Natural killer cell (primary cell): ENCODE data around the gene ANKRD28. TPM values are rescaled to one million over a fixed set of nuclear protein-coding genes. Genes with fewer than 3 reads are reported as not detected.

Source experiments
- ATAC-seq, 3 donors: fragments of 150-1000 bp in 2 of 3; fragments of 200-7000 bp in 1 of 3; cut with Tn5 transposase; 1 replicate in 1 of 3; 2 replicates in 2 of 3; pipeline ENCODE4 v1.10.0; 2021; ENCODE audit warnings: mild to moderate bottlenecking in 2 of 3, moderate library complexity in 2 of 3
- DNase-seq, 2 donors: peaks; one replicate each; pipeline versions ENCODE4 v3.0.0 to v3.0.0-alpha.2; 2013 to 2021; ENCODE audit warnings: mixed read lengths in 1 of 2
- H3K27ac ChIP-seq: one replicate; pipeline ENCODE4 v1.5.1; 2013; ENCODE audit warnings: mild to moderate bottlenecking, low read length
- H3K27me3 ChIP-seq: one replicate; pipeline ENCODE4 v1.6.1; 2013; ENCODE audit warnings: low read length; ENCODE audit not compliant: control insufficient read depth, insufficient read depth
- H3K36me3 ChIP-seq: one replicate; pipeline ENCODE4 v1.6.1; 2013; ENCODE audit warnings: low read length; ENCODE audit not compliant: control insufficient read depth, insufficient read depth
- H3K4me1 ChIP-seq: one replicate; pipeline ENCODE4 v1.6.1; 2013; ENCODE audit warnings: low read length; ENCODE audit not compliant: control insufficient read depth, insufficient read depth
- H3K4me3 ChIP-seq: one replicate; pipeline ENCODE4 v1.5.1; 2013; ENCODE audit warnings: low read length
- H3K9me3 ChIP-seq: one replicate; pipeline ENCODE4 v1.6.1; 2013; ENCODE audit warnings: low read length; ENCODE audit not compliant: control insufficient read depth, insufficient read depth
- H3K27ac Mint-ChIP-seq, 2 donors: one replicate each; pipeline ENCODE4 v1.8.0; 2022; ENCODE audit warnings: mild to moderate bottlenecking in 2 of 2, mixed read lengths in 2 of 2, moderate library complexity in 1 of 2
- H3K27me3 Mint-ChIP-seq, 2 donors: one replicate each; pipeline ENCODE4 v1.8.0; 2022; ENCODE audit warnings: low read depth in 2 of 2, mixed read lengths in 2 of 2
- H3K36me3 Mint-ChIP-seq: one replicate; pipeline ENCODE4 v1.8.0; 2022; ENCODE audit warnings: mixed read lengths
- H3K4me1 Mint-ChIP-seq, 2 donors: one replicate each; pipeline ENCODE4 v1.8.0; 2022; ENCODE audit warnings: mixed read lengths in 2 of 2
- H3K4me3 Mint-ChIP-seq: one replicate; pipeline ENCODE4 v1.8.0; 2022; ENCODE audit warnings: mild to moderate bottlenecking, moderate library complexity, mixed read lengths
- H3K9me3 Mint-ChIP-seq, 2 donors: one replicate each; pipeline ENCODE4 v1.8.0; 2022; ENCODE audit warnings: mixed read lengths in 2 of 2
- WGBS: methylation state at CpG from one replicate; pipeline ENCODE4 v1.1.7; 2013; ENCODE audit warnings: missing lambda C conversion rate; ENCODE audit not compliant: insufficient coverage; 5-methylcytosine and 5-hydroxymethylcytosine counted together
- intact Hi-C: fragments of 100-400 bp; cut with micrococcal nuclease; formaldehyde crosslinking; loops from one replicate; pipeline ENCODE4 v1.14.2; 2022
- total RNA-seq, 4 donors: library from RNA; stranded (reverse); fragments of 120-200 nt in 1 of 4; gene quantifications; one replicate each; pipeline versions ENCODE4 v1.2.3 to v1.2.4, GENCODE V29; 2013 to 2022
- TF ChIP-seq, protein P1 (sequence below): fragments of 200-600 bp; IDR thresholded peaks from one replicate; pipeline ENCODE4 v1.8.0; 2022; ENCODE audit warnings: antibody characterized with exemption

The ANKRD28 gene
- total RNA-seq, 3 donors from 2014 or later (not counting 1 experiment from before 2014, with no cell fraction given) = 58.0 to 99.7 (median 91.7) TPM

DNA sequence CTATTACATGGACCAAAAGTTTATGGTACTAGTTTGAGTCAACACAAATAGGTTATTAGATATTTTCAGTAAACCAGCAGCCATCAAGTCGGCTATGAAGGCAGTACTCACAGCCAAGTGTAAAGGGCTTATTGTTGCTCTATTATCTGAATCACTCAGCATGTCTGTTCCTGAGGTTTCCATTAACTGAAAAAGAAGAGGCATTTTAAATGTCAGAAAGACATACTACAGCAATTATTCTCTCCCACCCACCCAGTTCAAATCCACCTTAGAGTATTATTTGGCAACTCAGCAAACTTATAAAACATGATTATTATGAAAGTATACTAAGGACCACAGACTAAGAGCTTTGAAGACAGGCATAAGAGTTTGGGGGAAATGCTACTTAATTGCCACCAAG lies 103.2 kb downstream of the ANKRD28 start:
- Mint-ChIP-seq H3K9me3 (no peaks in the 10 kb centered on the region), H3K27ac (no peak overlapping the region), H3K4me3 (no peak overlapping the region), H3K27me3 (no peaks in the 10 kb centered on the region), H3K4me1 (no peaks in the 10 kb centered on the region), H3K36me3 (peaks cover 2% of the 10 kb centered on the region)
- no peak for ATAC-seq
- no peaks in the 10 kb centered on the region for H3K9me3 ChIP-seq
- 93% methylated on average over 1 of the region's 1 CpG for WGBS
- H3K4me3 ChIP-seq = no peak overlapping the region
- peaks cover 19% of the 10 kb centered on the region for H3K36me3 ChIP-seq
- H3K4me1 ChIP-seq = no peaks in the 10 kb centered on the region
- no peak overlapping the region for H3K27ac ChIP-seq
- intact Hi-C loops = no loop called here
- no peaks in the 10 kb centered on the region for H3K27me3 ChIP-seq
- TF ChIP-seq, protein P1, sequence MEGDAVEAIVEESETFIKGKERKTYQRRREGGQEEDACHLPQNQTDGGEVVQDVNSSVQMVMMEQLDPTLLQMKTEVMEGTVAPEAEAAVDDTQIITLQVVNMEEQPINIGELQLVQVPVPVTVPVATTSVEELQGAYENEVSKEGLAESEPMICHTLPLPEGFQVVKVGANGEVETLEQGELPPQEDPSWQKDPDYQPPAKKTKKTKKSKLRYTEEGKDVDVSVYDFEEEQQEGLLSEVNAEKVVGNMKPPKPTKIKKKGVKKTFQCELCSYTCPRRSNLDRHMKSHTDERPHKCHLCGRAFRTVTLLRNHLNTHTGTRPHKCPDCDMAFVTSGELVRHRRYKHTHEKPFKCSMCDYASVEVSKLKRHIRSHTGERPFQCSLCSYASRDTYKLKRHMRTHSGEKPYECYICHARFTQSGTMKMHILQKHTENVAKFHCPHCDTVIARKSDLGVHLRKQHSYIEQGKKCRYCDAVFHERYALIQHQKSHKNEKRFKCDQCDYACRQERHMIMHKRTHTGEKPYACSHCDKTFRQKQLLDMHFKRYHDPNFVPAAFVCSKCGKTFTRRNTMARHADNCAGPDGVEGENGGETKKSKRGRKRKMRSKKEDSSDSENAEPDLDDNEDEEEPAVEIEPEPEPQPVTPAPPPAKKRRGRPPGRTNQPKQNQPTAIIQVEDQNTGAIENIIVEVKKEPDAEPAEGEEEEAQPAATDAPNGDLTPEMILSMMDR = no peak
- no peak for DNase-seq

DNA sequence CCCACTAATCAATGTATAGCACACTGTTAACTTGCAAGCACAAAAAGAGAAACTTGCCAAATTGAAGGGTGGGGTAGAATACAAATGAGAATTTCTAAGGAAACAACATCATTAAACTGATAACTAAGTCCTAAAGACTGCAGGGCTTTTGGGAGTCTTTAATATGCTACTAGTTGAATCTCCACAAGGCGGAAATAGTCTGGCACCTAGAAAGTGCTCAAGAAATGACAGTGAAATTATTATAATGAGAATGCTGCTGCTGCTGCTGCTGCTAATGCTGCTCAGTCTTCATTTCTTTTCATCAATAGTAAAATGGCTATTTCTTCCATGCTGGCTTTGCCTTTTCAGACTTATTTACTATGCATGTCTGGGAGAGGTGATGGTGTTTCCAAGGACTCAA lies 104.4 kb downstream of the ANKRD28 start:
- Mint-ChIP-seq H3K4me3 (no peak overlapping the region), H3K36me3 (peaks cover 8% of the 10 kb centered on the region), H3K4me1 (no peaks in the 10 kb centered on the region), H3K9me3 (no peaks in the 10 kb centered on the region), H3K27ac (no peak overlapping the region), H3K27me3 (no peaks in the 10 kb centered on the region)
- ATAC-seq (peak in 1 of 3 donors; percentile 41), DNase-seq (peak in 1 of 2 donors; percentile 14)
- H3K9me3 ChIP-seq = no peaks in the 10 kb centered on the region
- H3K27ac ChIP-seq = no peak overlapping the region
- WGBS = no CpG with 5 or more reads among the region's 1 CpG
- H3K36me3 ChIP-seq = peaks cover 27% of the 10 kb centered on the region
- TF ChIP-seq, protein P1 = peak; percentile 11
- no peaks in the 10 kb centered on the region for H3K27me3 ChIP-seq
- no peaks in the 10 kb centered on the region for H3K4me1 ChIP-seq
- H3K4me3 ChIP-seq = no peak overlapping the region
- intact Hi-C loops = no loop called here

DNA sequence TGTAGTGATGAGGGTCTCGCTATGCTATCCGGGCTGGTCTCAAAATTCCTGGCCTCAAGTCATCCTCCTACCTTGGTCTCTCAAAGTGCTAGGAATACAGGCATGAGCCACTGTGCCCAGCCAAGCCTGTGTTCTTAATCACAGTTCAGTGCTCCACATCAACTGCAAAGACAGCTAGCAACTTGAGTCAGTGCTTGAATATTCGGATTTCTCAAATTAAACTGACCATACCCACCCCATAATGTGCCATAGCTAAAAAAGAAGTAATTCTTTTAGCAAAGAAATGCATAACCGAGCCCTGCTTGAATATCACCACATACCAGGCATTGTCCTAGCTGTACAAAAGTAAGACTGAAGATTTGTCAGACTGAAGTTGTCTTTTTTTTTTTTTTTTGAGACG lies 107.0 kb downstream of the ANKRD28 start:
- Histone ChIP-seq H3K36me3 (peaks cover 42% of the 10 kb centered on the region), H3K9me3 (no peaks in the 10 kb centered on the region), H3K4me3 (no peak overlapping the region), H3K27me3 (no peaks in the 10 kb centered on the region), H3K4me1 (no peaks in the 10 kb centered on the region), H3K27ac (no peak overlapping the region)
- TF ChIP-seq, protein P1 = no peak
- DNase-seq = no peak
- Mint-ChIP-seq H3K36me3 (peaks cover 15% of the 10 kb centered on the region), H3K4me1 (no peaks in the 10 kb centered on the region), H3K27ac (no peak overlapping the region), H3K9me3 (no peaks in the 10 kb centered on the region), H3K4me3 (no peak overlapping the region), H3K27me3 (no peaks in the 10 kb centered on the region)
- intact Hi-C loops = no loop called here
- WGBS = 90% methylated on average over 4 of the region's 5 CpGs
- no peak for ATAC-seq

DNA sequence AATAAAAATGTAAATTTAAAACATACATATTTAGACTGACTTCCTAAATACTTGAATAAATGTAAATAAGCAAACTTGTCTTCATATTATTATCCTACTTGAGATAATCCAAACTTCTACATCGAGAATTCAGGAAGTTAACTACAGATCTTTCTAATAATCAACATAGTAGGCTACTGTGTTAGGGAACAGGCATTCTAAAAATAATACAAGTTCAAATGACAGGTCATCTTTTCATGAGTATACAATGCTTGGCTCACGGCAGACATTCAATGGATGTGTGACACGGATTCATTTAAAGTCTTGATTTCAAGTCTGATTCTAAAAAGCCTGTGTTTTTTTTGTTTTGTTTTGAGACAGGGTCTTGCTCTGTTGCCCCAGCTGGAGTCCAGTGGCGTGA lies 107.5 kb downstream of the ANKRD28 start:
- H3K4me3 Mint-ChIP-seq = no peak overlapping the region
- peaks cover 17% of the 10 kb centered on the region for H3K36me3 Mint-ChIP-seq
- Histone ChIP-seq H3K36me3 (peaks cover 43% of the 10 kb centered on the region), H3K27ac (no peak overlapping the region), H3K9me3 (no peaks in the 10 kb centered on the region), H3K27me3 (no peaks in the 10 kb centered on the region), H3K4me3 (no peak overlapping the region), H3K4me1 (no peaks in the 10 kb centered on the region)
- DNase-seq = no peak
- H3K27ac Mint-ChIP-seq = no peak overlapping the region
- no peaks in the 10 kb centered on the region for H3K27me3 Mint-ChIP-seq
- H3K4me1 Mint-ChIP-seq = no peaks in the 10 kb centered on the region
- TF ChIP-seq, protein P1 = no peak
- ATAC-seq = no peak
- intact Hi-C loops = no loop called here
- WGBS = 97% methylated on average over 3 of the region's 4 CpGs
- H3K9me3 Mint-ChIP-seq = no peaks in the 10 kb centered on the region
